SK-N-MC (cell line): Measurements from ENCODE around the gene LYPD3.

Source experiments
- EZH2 ChIP-seq: fragments of 200-600 bp; sonication (generic); IDR thresholded peaks from one replicate; pipeline ENCODE4 v1.6.1; 2017; ENCODE audit warnings: antibody characterized with exemption
- FOXP2 ChIP-seq: optimal IDR thresholded peaks from 2 replicates; pipeline ENCODE3; 2011; ENCODE audit warnings: mild to moderate bottlenecking, moderate library complexity; ENCODE audit not compliant: insufficient read depth; ENCODE audit errors: extremely low read length, control extremely low read depth
- POLR2AphosphoS5 ChIP-seq: IDR thresholded peaks from 2 replicates; pipeline ENCODE4 v1.6.1; 2012; ENCODE audit warnings: mild to moderate bottlenecking, low read depth, low read length, borderline replicate concordance

DNA sequence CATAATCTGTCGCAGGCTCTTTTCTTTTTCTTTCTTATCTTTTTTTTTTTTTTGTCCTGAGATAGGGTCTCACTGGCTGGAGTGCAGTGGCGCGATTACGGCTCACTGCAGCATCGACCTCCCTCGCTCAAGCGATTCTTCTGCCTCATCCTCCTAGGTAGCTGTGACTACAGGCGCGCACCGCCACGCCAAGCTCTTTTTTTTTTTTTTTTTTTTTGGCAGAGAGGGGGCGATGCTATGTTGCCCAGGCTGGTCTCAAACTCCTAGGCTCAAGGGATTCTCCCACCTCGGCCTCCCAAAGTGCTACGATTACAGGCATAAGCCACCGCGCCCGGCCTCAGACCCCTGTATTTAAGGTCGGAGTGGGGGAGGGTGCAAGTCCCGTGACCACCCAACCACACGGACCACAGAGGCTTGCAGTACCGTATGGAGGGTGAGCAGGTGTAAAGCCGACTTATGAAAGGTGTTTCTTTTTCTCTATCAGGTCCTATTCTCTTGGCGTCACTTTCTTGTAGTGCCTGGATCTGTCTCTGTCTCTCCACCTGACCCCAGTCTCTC lies 37.1 kb upstream of the LYPD3 start:
- TF ChIP-seq POLR2AphosphoS5: no peak
- TF ChIP-seq FOXP2: no peak
- no peak for TF ChIP-seq EZH2
